Measurements from ENCODE around the gene CLDN17. TPM values are rescaled to one million over a fixed set of nuclear protein-coding genes. Genes with fewer than 3 reads are reported as not detected.

Gene CLDN17
- polyA plus RNA-seq, 1 of the 3 experiments (the other 2 are of a cell fraction): not detected

- Histone ChIP-seq H3K79me2 (ENCODE audit: insufficient read depth) (no peaks in the 10 kb centered on the region), H3K27ac (ENCODE audit: low read depth in 2 of 2, low read length in 1 of 2) (no peak overlapping the region), H3K4me2 (no peak overlapping the region), H3K27me3 (ENCODE audit: insufficient read depth) (no peaks in the 10 kb centered on the region; the same call in 1 of the 2 replicates), H3K4me1 (ENCODE audit: control insufficient read depth in 1 of 2, insufficient read depth in 2 of 2, low read depth in 1 of 2, low read length in 1 of 2) (no peaks in the 10 kb centered on the region; a peak in 1 of 4 replicates), H3F3A (replicated peaks; ENCODE audit: insufficient read depth) (no peaks in the 10 kb centered on the region), H3K4me3 (ENCODE audit: low read depth in 2 of 2, low read length in 1 of 2) (no peak overlapping the region), H3K9ac (no peak overlapping the region), H3K9me2 (no peaks in the 10 kb centered on the region), H4K20me1 (ENCODE audit: insufficient read depth) (no peaks in the 10 kb centered on the region), H2AFZ (ENCODE audit: low read depth) (no peak overlapping the region), H3K36me3 (replicated peaks in 1 of 2; ENCODE audit: control insufficient read depth in 1 of 2, insufficient read depth in 2 of 2, low read length in 1 of 2) (no peaks in the 10 kb centered on the region), H3K9me3 (no peaks in the 10 kb centered on the region)
- 4% methylated on average over 1 of the region's 1 CpG for WGBS (ENCODE audit: low lambda C conversion rate)
- TF ChIP-seq REST (IDR thresholded peaks at IDR 0.05; ENCODE audit: low read depth, low read length): no peak
- no peak for TF ChIP-seq SIN3A (IDR thresholded peaks at IDR 0.05; ENCODE audit: borderline replicate concordance, low read depth, low read length)
- ChIA-PET CTCF (no interaction called here), POLR2A (no interaction called here)
- DNase-seq: no peak
Measured at GRCh38 chr21:30148906-30149305, 17.7 kb downstream of the CLDN17 start.

GRCh38 chr21:30146558-30147282, 19.9 kb downstream of the CLDN17 start:
- no peak for TF ChIP-seq TAF1 (IDR thresholded peaks at IDR 0.05; ENCODE audit: borderline replicate concordance, low read depth, low read length)
- TF ChIP-seq SIN3A (IDR thresholded peaks at IDR 0.05; ENCODE audit: borderline replicate concordance, low read depth, low read length): no peak
- no peak for TF ChIP-seq RXRA (IDR thresholded peaks at IDR 0.05; ENCODE audit: borderline replicate concordance, low read depth)
- no peak for TF ChIP-seq GATA2 (CRISPR knock-in tag; IDR thresholded peaks at IDR 0.05)
- no peak for TF ChIP-seq JUND (IDR thresholded peaks at IDR 0.05)
- TF ChIP-seq USF1 (IDR thresholded peaks at IDR 0.05; ENCODE audit: borderline replicate concordance, low read depth): no peak
- TF ChIP-seq TEAD4 (IDR thresholded peaks at IDR 0.05; ENCODE audit: borderline replicate concordance, insufficient read depth): no peak
- TF ChIP-seq CHD2 (IDR thresholded peaks at IDR 0.05; ENCODE audit: low read length, partially characterized antibody): no peak
- TF ChIP-seq REST (IDR thresholded peaks at IDR 0.05; ENCODE audit: low read depth, low read length): no peak
- no peak for TF ChIP-seq EZH2phosphoT487 (IDR thresholded peaks at IDR 0.05; ENCODE audit: borderline replicate concordance, low read depth)
- TF ChIP-seq MXI1 (IDR thresholded peaks at IDR 0.05; ENCODE audit: low read depth, low read length): no peak
- TF ChIP-seq PBX3 (IDR thresholded peaks at IDR 0.05): no peak
- no peak for TF ChIP-seq NRF1 (IDR thresholded peaks at IDR 0.05; ENCODE audit: low read depth, low read length)
- no peak for TF ChIP-seq GABPA (IDR thresholded peaks at IDR 0.05; ENCODE audit: low read depth)
- under 1% methylated on average over 13 of the region's 16 CpGs for WGBS (ENCODE audit: low lambda C conversion rate)
- CTCF ChIA-PET: no interaction called here

More at GRCh38 chr21:30146558-30147282, 19.9 kb downstream of the CLDN17 start:
- H3K36me3 ChIP-seq (replicated peaks in 1 of 2; ENCODE audit: control insufficient read depth in 1 of 2, insufficient read depth in 2 of 2, low read length in 1 of 2): no peaks in the 10 kb centered on the region
- H3K9ac ChIP-seq: no peak overlapping the region
- H4K20me1 ChIP-seq (ENCODE audit: insufficient read depth): no peaks in the 10 kb centered on the region
- DNase-seq: no peak
- H3K27ac ChIP-seq (ENCODE audit: low read depth in 2 of 2, low read length in 1 of 2): no peak overlapping the region
- H3K4me3 ChIP-seq (ENCODE audit: low read depth in 2 of 2, low read length in 1 of 2): peak overlapping the region in 1 of 2 experiments; percentile 29; a peak in 1 of 4 replicates
- H3K4me1 ChIP-seq (ENCODE audit: control insufficient read depth in 1 of 2, insufficient read depth in 2 of 2, low read depth in 1 of 2, low read length in 1 of 2): no peaks in the 10 kb centered on the region; a peak in 1 of 4 replicates
- no peaks in the 10 kb centered on the region for H3K79me2 ChIP-seq (ENCODE audit: insufficient read depth)
- peak overlapping the region; percentile 29; the same call in 1 of the 2 replicates for H2AFZ ChIP-seq (ENCODE audit: low read depth)
- H3K9me3 ChIP-seq: no peaks in the 10 kb centered on the region
- peak overlapping the region; percentile 26; the same call in 1 of the 2 replicates for H3K4me2 ChIP-seq
- no peaks in the 10 kb centered on the region for H3K9me2 ChIP-seq
- POLR2A ChIA-PET: no interaction called here
- H3K27me3 ChIP-seq (ENCODE audit: insufficient read depth): no peaks in the 10 kb centered on the region; the same call in 1 of the 2 replicates
- no peaks in the 10 kb centered on the region for H3F3A ChIP-seq (replicated peaks; ENCODE audit: insufficient read depth)

All from SK-N-SH (cell line).